SK-N-SH (cell line): ENCODE measurements around the gene DNAJC13. TPM values are rescaled to one million over a fixed set of nuclear protein-coding genes. Genes with fewer than 3 reads are reported as not detected.

Experiments
- CTCF ChIA-PET: fragments of 300-600, 350-600 bp; formaldehyde crosslinking; extraction: SDS; loops from one replicate; lab custom pipeline; 2021; lab: Yijun Ruan, JAX
- POLR2A ChIA-PET: fragments of 350-600 bp; sonication (Branson Sonifier 250); formaldehyde crosslinking; extraction: SDS; loops from one replicate; lab custom pipeline; 2020; ENCODE audit warnings: antibody characterized with exemption, inconsistent platforms; lab: Yijun Ruan, JAX
- DNase-seq: peaks from one replicate; pipeline ENCODE4 v3.0.0; 2012
- H2AFZ ChIP-seq: fragments of 200-600 bp; sonication (generic); 2 replicates; pipeline ENCODE4 v1.8.1; 2016; ENCODE audit warnings: antibody characterized with exemption, mild to moderate bottlenecking, low read depth
- H3F3A ChIP-seq: fragments of 200-600 bp; sonication (generic); replicated peaks from 2 replicates; pipeline ENCODE3; 2016; ENCODE audit warnings: antibody characterized with exemption, mild to moderate bottlenecking; ENCODE audit not compliant: insufficient read depth
- H3K27ac ChIP-seq, 2 experiments: fragments of 200-500 bp in 1 of 2; fragments of 200-600 bp in 1 of 2; sonication (Bioruptor generic) in 1 of 2; sonication (generic), shearing (Covaris generic) in 1 of 2; 2 replicates each; pipeline versions ENCODE4 v1.5.1 to v1.6.1; 2014 to 2016; ENCODE audit warnings: low read depth in 2 of 2, inconsistent platforms in 1 of 2, low read length in 1 of 2, mild to moderate bottlenecking in 1 of 2, mixed read lengths in 1 of 2
- H3K27me3 ChIP-seq: fragments of 200-600 bp; sonication (generic), shearing (Covaris generic); 2 replicates; pipeline ENCODE4 v1.6.1; 2016; ENCODE audit warnings: mixed run types; ENCODE audit not compliant: insufficient read depth
- H3K36me3 ChIP-seq, 2 experiments: fragments of 200-500 bp in 1 of 2; fragments of 200-600 bp in 1 of 2; sonication (Bioruptor generic) in 1 of 2; sonication (generic) in 1 of 2; replicated peaks in 1 of 2; 2 replicates each; pipeline versions ENCODE3 to v1.5.1; 2014 to 2016; ENCODE audit warnings: low read length in 1 of 2, mild to moderate bottlenecking in 1 of 2; ENCODE audit not compliant: insufficient read depth in 2 of 2, control insufficient read depth in 1 of 2
- H3K4me1 ChIP-seq, 2 experiments: fragments of 200-500 bp in 1 of 2; fragments of 200-600 bp in 1 of 2; sonication (Bioruptor generic) in 1 of 2; sonication (generic), shearing (Covaris generic) in 1 of 2; 2 replicates each; pipeline versions ENCODE4 v1.5.1 to v1.6.1; 2014 to 2016; ENCODE audit warnings: low read depth in 1 of 2, low read length in 1 of 2, mixed run types in 1 of 2; ENCODE audit not compliant: insufficient read depth in 2 of 2, control insufficient read depth in 1 of 2
- H3K4me2 ChIP-seq: fragments of 200-600 bp; sonication (generic), shearing (Covaris generic); 2 replicates; pipeline ENCODE4 v1.6.1; 2017; ENCODE audit warnings: mixed run types
- H3K4me3 ChIP-seq, 2 experiments: fragments of 200-500 bp in 1 of 2; fragments of 200-600 bp in 1 of 2; sonication (Bioruptor generic) in 1 of 2; sonication (generic), shearing (Covaris generic) in 1 of 2; 2 replicates each; pipeline versions ENCODE4 v1.5.1 to v1.8.1; 2014 to 2016; ENCODE audit warnings: low read depth in 2 of 2, inconsistent platforms in 1 of 2, low read length in 1 of 2, mild to moderate bottlenecking in 1 of 2, mixed read lengths in 1 of 2, moderate library complexity in 1 of 2
- H3K79me2 ChIP-seq: fragments of 200-600 bp; sonication (generic); 2 replicates; pipeline ENCODE4 v1.8.1; 2017; ENCODE audit warnings: mild to moderate bottlenecking; ENCODE audit not compliant: insufficient read depth
- H3K9ac ChIP-seq: fragments of 200-600 bp; sonication (generic); 2 replicates; pipeline ENCODE4 v1.6.1; 2017; ENCODE audit warnings: mixed run types
- H3K9me2 ChIP-seq: fragments of 200-600 bp; sonication (generic); 2 replicates; pipeline ENCODE4 v1.6.1; 2017; ENCODE audit warnings: mixed run types
- H3K9me3 ChIP-seq: fragments of 200-600 bp; sonication (generic); 2 replicates; pipeline ENCODE4 v1.6.1; 2017; ENCODE audit warnings: mixed run types, mild to moderate bottlenecking, moderate library complexity
- H4K20me1 ChIP-seq: fragments of 200-600 bp; sonication (generic); 2 replicates; pipeline ENCODE4 v1.6.1; 2017; ENCODE audit warnings: mild to moderate bottlenecking, mixed run types; ENCODE audit not compliant: insufficient read depth
- CTCF ChIP-seq: fragments of 200-600 bp; sonication (generic); IDR thresholded peaks from 2 replicates; pipeline ENCODE4 v1.6.1; 2017; ENCODE audit warnings: antibody characterized with exemption, mild to moderate bottlenecking, moderate library complexity
- ELF1 ChIP-seq: IDR thresholded peaks from 2 replicates; pipeline ENCODE4 v1.4.0; 2012
- EP300 ChIP-seq, 2 experiments: IDR thresholded peaks; 2 replicates each; pipeline versions ENCODE4 v1.4.0 to v1.6.1; 2012; ENCODE audit warnings: borderline replicate concordance in 1 of 2, low read depth in 1 of 2, low read length in 1 of 2
- FOSL2 ChIP-seq: IDR thresholded peaks from 2 replicates; pipeline ENCODE4 v1.4.0; 2012; ENCODE audit warnings: low read depth, mild to moderate bottlenecking, moderate library complexity, borderline replicate concordance
- FOXJ3 ChIP-seq: sonication (generic); formaldehyde crosslinking; IDR thresholded peaks from 2 replicates; pipeline ENCODE4 v1.5.1; 2020; ENCODE audit warnings: mild to moderate bottlenecking, missing genetic modification reagents
- GABPA ChIP-seq: IDR thresholded peaks from 2 replicates; pipeline ENCODE4 v1.4.0; 2012; ENCODE audit warnings: low read depth, mild to moderate bottlenecking
- GATA2 ChIP-seq: sonication (generic); formaldehyde crosslinking; IDR thresholded peaks from 2 replicates; pipeline ENCODE4 v1.5.0; 2020; ENCODE audit warnings: mild to moderate bottlenecking, missing genetic modification reagents
- IRF3 ChIP-seq: fragments of 150-350 bp; IDR thresholded peaks from 2 replicates; pipeline ENCODE4 v1.6.1; 2016; ENCODE audit warnings: mild to moderate bottlenecking, low read depth, low read length
- JUND ChIP-seq: IDR thresholded peaks from 2 replicates; pipeline ENCODE4 v1.4.0; 2012
- MXI1 ChIP-seq: IDR thresholded peaks from 2 replicates; pipeline ENCODE4 v1.6.1; 2012; ENCODE audit warnings: mild to moderate bottlenecking, low read depth, low read length, improper control_type of control experiment
- NFIC ChIP-seq: IDR thresholded peaks from 2 replicates; pipeline ENCODE4 v1.4.0; 2012; ENCODE audit warnings: borderline replicate concordance
- NRF1 ChIP-seq: IDR thresholded peaks from 2 replicates; pipeline ENCODE4 v1.6.1; 2012; ENCODE audit warnings: low read depth, mild to moderate bottlenecking, low read length
- PBX3 ChIP-seq: IDR thresholded peaks from 2 replicates; pipeline ENCODE4; 2012
- POLR2AphosphoS5 ChIP-seq: IDR thresholded peaks from 2 replicates; pipeline ENCODE4 v1.6.1; 2012; ENCODE audit warnings: low read depth, low read length
- RCOR1 ChIP-seq: fragments of 150-350 bp; IDR thresholded peaks from 2 replicates; pipeline ENCODE4 v1.6.1; 2017; ENCODE audit warnings: antibody characterized with exemption, low read length
- REST ChIP-seq: IDR thresholded peaks from 2 replicates; pipeline ENCODE4 v1.6.1; 2012; ENCODE audit warnings: mild to moderate bottlenecking, low read depth, low read length, moderate library complexity
- RXRA ChIP-seq: IDR thresholded peaks from 2 replicates; pipeline ENCODE4 v1.4.0; 2012; ENCODE audit warnings: low read depth, mild to moderate bottlenecking, borderline replicate concordance
- TAF1 ChIP-seq: IDR thresholded peaks from 2 replicates; pipeline ENCODE4 v1.6.1; 2012; ENCODE audit warnings: low read depth, mild to moderate bottlenecking, low read length, moderate library complexity, borderline replicate concordance
- USF2 ChIP-seq: fragments of 150-350 bp; IDR thresholded peaks from 2 replicates; pipeline ENCODE4 v1.6.1; 2017; ENCODE audit warnings: antibody characterized with exemption, low read length, low read depth, borderline replicate concordance
- YY1 ChIP-seq: IDR thresholded peaks from 2 replicates; pipeline ENCODE4 v1.4.0; 2012; ENCODE audit warnings: low read depth, mild to moderate bottlenecking
- ZBTB33 ChIP-seq: IDR thresholded peaks from 2 replicates; pipeline ENCODE4 v1.4.0; 2012; ENCODE audit warnings: low read depth, borderline replicate concordance
- WGBS: methylation state at CpG from one replicate; pipeline ENCODE4 v1.1.6; 2017; ENCODE audit warnings: low lambda C conversion rate; 5-methylcytosine and 5-hydroxymethylcytosine counted together
- polyA plus RNA-seq, 3 experiments: library from polyadenylated mRNA; depleted of rRNA; stranded (reverse); fragments of >200 nt; gene quantifications; 2 replicates each; pipeline ENCODE4 v1.2.3, GENCODE V29; 2012

The DNAJC13 gene
- polyA plus RNA-seq, 1 of the 3 experiments (the other 2 are of a cell fraction): 10.8 TPM

- ChIA-PET POLR2A (no interaction called here), CTCF (interaction anchor here (0.5 to 6.6 kb wide), 51 partner anchors 9 to 186 kb away, joined by 3 to 121 read pairs (median 4); partner anchors contain the start of genes ACAD11, NPHP3 and UBA5)
- H3K9ac ChIP-seq: peak overlapping the region; percentile 29; the same call in 1 of the 2 replicates
- H3K9me2 ChIP-seq: no peaks in the 10 kb centered on the region
- no peaks in the 10 kb centered on the region for H3K9me3 ChIP-seq
- WGBS: 47% methylated on average over 7 of the region's 7 CpGs
- DNase-seq: peak; percentile 52
- H3F3A ChIP-seq: peaks cover 16% of the 10 kb centered on the region
- H3K36me3 ChIP-seq: peaks cover 58 to 60% of the 10 kb centered on the region in 2 experiments
- H3K27ac ChIP-seq: peak overlapping the region in 1 of 2 experiments; percentile 39; a peak in 1 of 4 replicates
- H3K4me1 ChIP-seq: peaks cover 0 to 6% of the 10 kb centered on the region in 2 experiments; a peak in 1 of 4 replicates
- H4K20me1 ChIP-seq: no peaks in the 10 kb centered on the region
- no peak overlapping the region for H3K4me2 ChIP-seq
- no peak overlapping the region for H2AFZ ChIP-seq
- H3K79me2 ChIP-seq: 0 out of 2 replicates have a peak, but pooled peaks cover 4% of the 10 kb centered on the region
- H3K27me3 ChIP-seq: no peaks in the 10 kb centered on the region
- no peak overlapping the region; a peak in 1 of 4 replicates for H3K4me3 ChIP-seq
- peak; percentile 10; the same call in 1 of the 2 replicates for TF ChIP-seq NRF1
- no peak for TF ChIP-seq IRF3
- TF ChIP-seq FOSL2: no peak
- no peak for TF ChIP-seq TAF1
- no peak for TF ChIP-seq FOXJ3
- TF ChIP-seq POLR2AphosphoS5: no peak
- no peak for TF ChIP-seq NFIC
- no peak for TF ChIP-seq RXRA
- TF ChIP-seq GATA2 (CRISPR knock-in tag): no peak
- peak; percentile 74 for TF ChIP-seq CTCF
- TF ChIP-seq JUND: no peak
- TF ChIP-seq ZBTB33: no peak
- no peak for TF ChIP-seq GABPA
- TF ChIP-seq USF2: no peak
- no peak for TF ChIP-seq ELF1
- TF ChIP-seq EP300 (IDR thresholded peaks at IDR 0.05; ENCODE audit: borderline replicate concordance in 1 of 2, low read depth in 1 of 2, low read length in 1 of 2): no peak
- TF ChIP-seq RCOR1: no peak
- TF ChIP-seq PBX3: no peak
- peak; percentile 73 for TF ChIP-seq MXI1
- TF ChIP-seq YY1: no peak
- no peak for TF ChIP-seq REST
These were observed 118.5 kb downstream of the DNAJC13 start for GRCh38 chr3:132535575-132536441.
